G401 (cell line): ENCODE measurements around the gene CDYL2. TPM values are rescaled to one million over a fixed set of nuclear protein-coding genes. Genes with fewer than 3 reads are reported as not detected.
A peak's percentile ranks its signal among the peaks of the same experiment; 100 is the strongest.

ENCODE experiments used
- DNase-seq: peaks from one replicate; pipeline ENCODE4 v3.0.0-alpha.2; 2015; ENCODE audit warnings: low spot score
- in situ Hi-C: cut with HindIII; loops from 2 replicates; pipeline ENCODE4 v1.10.0; 2016; ENCODE audit warnings: low sequenced_read_pairs, mixed read lengths
- total RNA-seq: library from RNA; depleted of rRNA; stranded (reverse); fragments of >200 nt; shearing (Covaris generic); gene quantifications from 2 replicates; pipeline ENCODE4 v1.2.3, GENCODE V29; 2014

CDYL2 gene
- total RNA-seq, 1 experiment from 2014 or later, result 0.10 TPM

GRCh38 chr16:80684906-80685305 lies 119.5 kb downstream of the CDYL2 start:
- in situ Hi-C loops, result no loop called here
- DNase-seq, result no peak

GRCh38 chr16:80684136-80684765 lies 120.1 kb downstream of the CDYL2 start:
- DNase-seq, result no peak
- in situ Hi-C loops, result no loop called here

GRCh38 chr16:80683646-80684045 lies 120.8 kb downstream of the CDYL2 start:
- in situ Hi-C loops, result no loop called here
- DNase-seq, result no peak

- in situ Hi-C loops, result no loop called here
- DNase-seq, result peak; percentile 50
These were observed 121.9 kb downstream of the CDYL2 start for GRCh38 chr16:80682421-80683070.

GRCh38 chr16:80681436-80681835 lies 123.0 kb downstream of the CDYL2 start:
- in situ Hi-C loops, result no loop called here
- no peak for DNase-seq

GRCh38 chr16:80680839-80681238 lies 123.6 kb downstream of the CDYL2 start:
- DNase-seq, result no peak
- in situ Hi-C loops, result no loop called here

- DNase-seq, result no peak
- in situ Hi-C loops, result no loop called here
These were observed 124.4 kb downstream of the CDYL2 start for GRCh38 chr16:80680046-80680445.

GRCh38 chr16:80674884-80675283 lies 129.5 kb downstream of the CDYL2 start:
- in situ Hi-C loops, result no loop called here
- DNase-seq, result no peak

- in situ Hi-C loops, result no loop called here
- DNase-seq, result no peak
These were observed 132.0 kb downstream of the CDYL2 start for GRCh38 chr16:80672379-80672778.

GRCh38 chr16:80671281-80671849 lies 133.0 kb downstream of the CDYL2 start:
- no peak for DNase-seq
- in situ Hi-C loops, result no loop called here

GRCh38 chr16:80670170-80670865 lies 134.1 kb downstream of the CDYL2 start:
- DNase-seq, result no peak
- in situ Hi-C loops, result no loop called here

GRCh38 chr16:80669673-80670072 lies 134.7 kb downstream of the CDYL2 start:
- no peak for DNase-seq
- in situ Hi-C loops, result no loop called here

- in situ Hi-C loops, result no loop called here
- DNase-seq, result peak; percentile 97
These were observed 136.5 kb downstream of the CDYL2 start for GRCh38 chr16:80667925-80668324.

- no peak for DNase-seq
- in situ Hi-C loops, result no loop called here
These were observed 137.2 kb downstream of the CDYL2 start for GRCh38 chr16:80667251-80667560.

- DNase-seq, result peak; percentile 88
- in situ Hi-C loops, result no loop called here
These were observed 137.8 kb downstream of the CDYL2 start for GRCh38 chr16:80666378-80667250.

- no peak for DNase-seq
- in situ Hi-C loops, result no loop called here
These were observed 139.0 kb downstream of the CDYL2 start for GRCh38 chr16:80665356-80665755.

- DNase-seq, result no peak
- in situ Hi-C loops, result no loop called here
These were observed 139.6 kb downstream of the CDYL2 start for GRCh38 chr16:80664786-80665185.

GRCh38 chr16:80664226-80664625 lies 140.2 kb downstream of the CDYL2 start:
- no peak for DNase-seq
- in situ Hi-C loops, result no loop called here

GRCh38 chr16:80663078-80663477 lies 141.3 kb downstream of the CDYL2 start:
- in situ Hi-C loops, result no loop called here
- DNase-seq, result no peak
